Measurements from ENCODE around the gene UGGT2.

DNA sequence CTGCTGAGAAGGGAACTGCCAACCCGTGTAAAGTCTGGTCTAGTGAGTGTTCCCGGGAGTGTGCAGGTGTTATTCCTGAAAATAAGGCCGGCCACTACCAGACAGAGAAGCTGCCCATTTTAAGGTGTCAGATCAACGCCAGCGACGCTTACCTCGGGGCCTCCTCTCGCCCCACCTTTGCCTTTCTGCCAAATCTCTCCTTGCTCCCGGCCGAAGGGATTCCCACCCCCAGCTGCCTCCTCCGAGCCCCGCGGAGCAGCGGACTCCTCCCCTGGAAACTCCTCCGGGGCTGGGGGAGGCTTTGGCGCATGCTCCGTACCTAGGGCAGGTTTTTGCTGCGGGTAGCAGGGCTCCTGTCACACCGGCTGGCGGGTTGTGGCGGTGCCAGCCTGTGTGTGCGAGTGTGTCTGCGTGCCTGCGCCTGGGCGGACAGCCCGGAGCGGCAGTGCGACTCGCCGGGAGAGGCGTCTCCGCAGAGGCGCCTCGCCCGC lies 36.6 kb upstream of the UGGT2 start, which contains the start of gene HS6ST3:
- TF ChIP-seq, protein P1, sequence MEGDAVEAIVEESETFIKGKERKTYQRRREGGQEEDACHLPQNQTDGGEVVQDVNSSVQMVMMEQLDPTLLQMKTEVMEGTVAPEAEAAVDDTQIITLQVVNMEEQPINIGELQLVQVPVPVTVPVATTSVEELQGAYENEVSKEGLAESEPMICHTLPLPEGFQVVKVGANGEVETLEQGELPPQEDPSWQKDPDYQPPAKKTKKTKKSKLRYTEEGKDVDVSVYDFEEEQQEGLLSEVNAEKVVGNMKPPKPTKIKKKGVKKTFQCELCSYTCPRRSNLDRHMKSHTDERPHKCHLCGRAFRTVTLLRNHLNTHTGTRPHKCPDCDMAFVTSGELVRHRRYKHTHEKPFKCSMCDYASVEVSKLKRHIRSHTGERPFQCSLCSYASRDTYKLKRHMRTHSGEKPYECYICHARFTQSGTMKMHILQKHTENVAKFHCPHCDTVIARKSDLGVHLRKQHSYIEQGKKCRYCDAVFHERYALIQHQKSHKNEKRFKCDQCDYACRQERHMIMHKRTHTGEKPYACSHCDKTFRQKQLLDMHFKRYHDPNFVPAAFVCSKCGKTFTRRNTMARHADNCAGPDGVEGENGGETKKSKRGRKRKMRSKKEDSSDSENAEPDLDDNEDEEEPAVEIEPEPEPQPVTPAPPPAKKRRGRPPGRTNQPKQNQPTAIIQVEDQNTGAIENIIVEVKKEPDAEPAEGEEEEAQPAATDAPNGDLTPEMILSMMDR (IDR thresholded peaks at IDR 0.05) = no peak
- no peak for TF ChIP-seq POLR2A (IDR thresholded peaks at IDR 0.05)
